Pulmonary artery endothelial cell (primary cell): Measurements from ENCODE around the gene CDH23. TPM values are rescaled to one million over a fixed set of nuclear protein-coding genes. Genes with fewer than 3 reads are reported as not detected.

ENCODE experiments used
- DNase-seq: peaks from one replicate; pipeline ENCODE4 v3.0.0-alpha.2; 2011; ENCODE audit warnings: low read depth, low spot score
- total RNA-seq: library from RNA; depleted of rRNA; stranded (reverse); fragments of >200 nt; gene quantifications from 2 replicates; pipeline ENCODE4 v1.2.3, GENCODE V29; 2014

Gene CDH23
- total RNA-seq, 1 donor from 2014 or later: 0.07 TPM

DNA sequence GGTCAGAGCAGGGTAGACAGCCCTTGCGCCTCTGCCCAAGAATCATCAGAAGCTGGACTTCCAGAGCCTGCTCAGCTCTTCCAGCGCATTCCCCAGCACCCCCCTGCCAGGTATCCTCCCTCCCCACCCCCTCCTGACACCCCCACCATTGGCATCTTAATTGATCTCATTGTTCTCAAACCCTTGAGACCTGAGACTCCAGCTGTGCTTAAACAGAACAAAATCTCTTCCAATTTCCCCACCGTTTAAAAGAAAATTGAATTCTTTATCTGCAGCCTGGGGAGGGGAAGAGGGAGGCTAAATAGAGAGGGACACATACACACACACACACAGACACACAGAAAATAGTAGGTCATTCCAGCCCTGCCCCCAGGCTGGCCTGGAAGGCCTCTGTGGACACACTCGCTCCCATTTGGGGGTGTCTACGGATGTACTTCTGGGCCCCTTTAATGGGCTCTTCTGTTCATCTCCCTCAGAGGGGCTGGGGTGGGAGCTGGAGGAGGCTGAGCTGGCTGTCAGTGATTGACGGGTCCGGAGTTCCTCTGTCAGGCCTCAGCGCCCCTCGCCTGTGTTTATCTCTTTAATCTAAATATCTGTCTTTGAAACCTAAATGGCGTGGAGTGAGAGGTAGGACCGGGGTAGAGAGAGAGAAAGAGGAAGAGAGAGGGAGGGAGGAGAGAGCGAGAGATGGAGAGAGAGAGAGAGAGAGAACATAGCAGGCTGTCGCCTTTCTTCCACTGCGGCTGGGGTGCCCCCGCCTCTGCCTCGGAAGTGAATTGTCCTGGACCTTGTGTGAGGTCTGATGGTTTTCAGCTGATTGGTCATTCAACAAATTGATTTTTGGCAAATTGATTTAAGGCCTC, 261.1 kb downstream of the CDH23 start:
- no peak for DNase-seq

DNA sequence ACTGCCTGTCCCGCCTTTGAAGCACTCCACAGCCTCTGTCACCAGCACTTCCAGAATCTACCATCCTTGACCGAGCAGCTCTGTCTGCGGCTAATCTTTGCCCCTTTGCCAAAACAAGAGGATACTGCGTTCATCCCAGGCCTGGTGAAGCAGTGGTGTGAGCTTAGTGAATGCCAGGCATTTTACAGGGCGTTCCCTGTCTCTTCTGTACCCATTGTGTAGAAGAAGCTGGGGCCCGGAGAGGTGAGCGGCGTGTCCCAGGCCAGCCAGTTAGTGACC, 261.7 kb downstream of the CDH23 start:
- DNase-seq: no peak

DNA sequence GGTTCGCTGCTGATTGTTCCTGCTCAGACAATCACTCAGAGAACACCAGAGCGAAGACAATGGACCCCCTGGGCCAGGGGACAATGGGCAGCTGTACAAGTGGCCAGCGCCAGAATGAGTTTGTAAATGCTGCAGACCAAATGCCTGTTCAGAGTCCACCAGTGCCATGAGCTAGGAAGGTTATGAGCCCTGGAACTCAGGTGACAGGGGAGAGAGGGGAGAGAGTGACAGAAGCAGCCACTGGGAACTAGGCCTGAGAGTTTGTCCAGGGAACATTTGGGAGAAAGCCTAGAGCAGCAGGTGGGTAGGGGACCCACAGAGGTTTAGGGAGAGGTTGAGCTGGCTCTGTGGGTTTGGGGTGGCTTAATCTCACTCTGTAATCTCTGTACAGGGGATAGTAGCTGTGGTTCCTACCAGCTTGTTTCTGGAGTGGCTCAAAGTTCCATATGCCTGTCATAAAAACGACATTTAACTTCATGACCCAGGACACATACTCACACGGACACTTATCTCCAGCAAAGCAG, 262.5 kb downstream of the CDH23 start:
- no peak for DNase-seq

- no peak for DNase-seq
Observed at GRCh38 chr10:71659737-71660136, 263.0 kb downstream of the CDH23 start.

- no peak for DNase-seq
Observed at GRCh38 chr10:71660313-71660712, 263.6 kb downstream of the CDH23 start.

GRCh38 chr10:71661060-71661622, 264.4 kb downstream of the CDH23 start:
- DNase-seq: no peak

GRCh38 chr10:71661779-71662336, 265.1 kb downstream of the CDH23 start:
- no peak for DNase-seq

- DNase-seq: no peak
Observed at GRCh38 chr10:71663311-71663710, 266.6 kb downstream of the CDH23 start.

DNA sequence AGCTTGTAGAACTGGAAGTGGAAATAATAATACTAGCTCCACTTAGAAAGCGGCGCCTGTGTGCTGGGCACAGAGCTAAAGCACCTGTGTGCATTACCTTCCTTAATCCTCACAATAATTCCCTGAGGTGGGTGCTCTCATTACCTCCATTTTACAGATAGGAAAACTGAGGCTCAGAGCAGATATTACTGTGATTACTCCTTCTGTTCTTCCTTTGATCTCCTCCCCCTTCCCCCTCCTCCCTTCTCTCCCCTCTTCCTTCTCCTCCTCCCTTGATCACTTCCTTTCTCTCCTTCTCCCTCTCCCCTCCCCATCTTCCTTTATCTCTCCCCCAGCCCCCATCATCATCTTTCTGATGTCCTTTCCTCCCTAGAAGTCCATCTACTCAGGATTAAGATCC, 267.9 kb downstream of the CDH23 start:
- no peak for DNase-seq

GRCh38 chr10:71665456-71665855, 268.7 kb downstream of the CDH23 start:
- DNase-seq: no peak

DNA sequence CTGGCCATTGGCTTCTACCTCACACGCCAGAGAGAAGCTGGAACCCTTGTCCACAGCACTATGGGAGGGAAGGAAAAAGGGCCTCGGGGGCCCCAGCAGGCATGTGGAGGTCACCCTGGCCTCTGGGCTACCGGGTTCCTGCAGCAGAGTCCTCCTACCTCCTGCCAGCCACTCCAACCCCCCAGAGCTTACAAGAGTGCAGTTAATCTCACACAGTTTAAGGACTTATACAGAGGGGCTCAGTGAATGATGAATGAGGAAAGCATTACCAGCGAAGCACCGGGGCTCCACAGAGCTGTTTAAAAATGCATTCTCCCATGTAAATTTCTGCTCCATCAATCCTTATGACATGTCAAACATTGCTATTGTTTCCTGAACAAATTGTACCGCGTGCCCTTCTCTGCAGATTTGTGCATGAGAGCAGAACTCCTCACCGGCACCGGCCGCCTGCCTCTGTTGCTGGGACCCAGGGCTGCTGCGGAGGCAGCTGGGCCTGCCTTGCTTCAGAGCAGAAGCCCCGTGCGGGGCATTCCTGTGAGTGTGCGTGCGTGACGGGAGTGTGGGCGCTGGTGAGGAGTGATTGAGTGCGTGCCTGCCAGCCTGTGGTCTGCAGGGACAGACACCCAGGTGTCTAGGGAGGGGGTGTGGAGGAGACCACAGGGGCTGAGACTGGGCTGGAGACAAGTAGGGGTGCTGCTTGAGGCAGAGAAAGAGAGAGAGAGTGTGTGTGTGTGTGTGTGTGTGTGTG, 270.1 kb downstream of the CDH23 start:
- no peak for DNase-seq

- DNase-seq: no peak
Observed at GRCh38 chr10:71667387-71667752, 270.6 kb downstream of the CDH23 start.

- no peak for DNase-seq
Observed at GRCh38 chr10:71671994-71672946, 275.6 kb downstream of the CDH23 start.

- no peak for DNase-seq
Observed at GRCh38 chr10:71675295-71675970, 278.7 kb downstream of the CDH23 start.

DNA sequence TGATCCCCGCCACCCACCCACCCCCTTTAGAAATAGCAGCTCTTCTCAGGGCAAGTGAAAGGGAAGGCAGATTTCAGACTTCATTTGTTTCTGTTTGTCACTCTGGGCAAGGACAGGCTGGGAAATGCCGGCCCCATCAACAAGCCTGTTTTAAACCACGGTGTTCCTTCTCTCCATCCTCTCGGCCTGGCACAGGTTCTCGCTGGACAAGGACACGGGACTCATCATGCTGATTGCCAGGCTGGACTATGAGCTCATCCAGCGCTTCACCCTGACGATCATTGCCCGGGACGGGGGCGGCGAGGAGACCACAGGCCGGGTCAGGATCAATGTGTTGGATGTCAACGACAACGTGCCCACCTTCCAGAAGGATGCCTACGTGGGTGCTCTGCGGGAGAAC, 280.5 kb downstream of the CDH23 start:
- DNase-seq: no peak

- no peak for DNase-seq
Observed at GRCh38 chr10:71678057-71678805, 281.5 kb downstream of the CDH23 start.

DNA sequence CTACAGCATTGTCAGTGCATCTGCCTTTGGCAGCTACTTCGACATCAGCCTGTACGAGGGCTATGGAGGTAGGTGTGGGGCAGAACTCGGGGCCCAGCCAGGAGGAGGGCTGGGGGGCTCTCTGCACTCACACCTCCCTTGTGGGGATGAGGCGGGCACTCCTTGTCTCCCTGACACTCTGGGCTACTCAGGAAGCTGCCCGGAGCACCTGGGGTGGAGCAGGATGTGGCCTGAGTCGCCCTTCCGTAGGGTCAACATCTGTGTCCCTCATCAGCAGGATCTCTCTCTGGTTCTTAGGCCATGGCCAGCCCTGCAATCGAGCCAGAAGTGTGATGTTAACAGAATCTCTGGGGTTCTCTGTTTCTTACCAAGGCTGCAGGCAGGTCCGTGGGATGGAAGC, 282.7 kb downstream of the CDH23 start:
- no peak for DNase-seq

GRCh38 chr10:71681977-71682376, 285.3 kb downstream of the CDH23 start:
- DNase-seq: no peak

- DNase-seq: no peak
Observed at GRCh38 chr10:71683301-71683700, 286.6 kb downstream of the CDH23 start.
